HG02571 (cell line): ENCODE data around the gene SCAANT1.
A peak's percentile ranks its signal among the peaks of the same experiment; 100 is the strongest.

Source experiments
- ATAC-seq: cut with Tn5 transposase; IDR thresholded peaks from one replicate; pipeline ENCODE4 v1.9.1; 2021; ENCODE audit warnings: mild to moderate bottlenecking, moderate library complexity; ENCODE audit not compliant: unreplicated experiment

Gene SCAANT1

DNA sequence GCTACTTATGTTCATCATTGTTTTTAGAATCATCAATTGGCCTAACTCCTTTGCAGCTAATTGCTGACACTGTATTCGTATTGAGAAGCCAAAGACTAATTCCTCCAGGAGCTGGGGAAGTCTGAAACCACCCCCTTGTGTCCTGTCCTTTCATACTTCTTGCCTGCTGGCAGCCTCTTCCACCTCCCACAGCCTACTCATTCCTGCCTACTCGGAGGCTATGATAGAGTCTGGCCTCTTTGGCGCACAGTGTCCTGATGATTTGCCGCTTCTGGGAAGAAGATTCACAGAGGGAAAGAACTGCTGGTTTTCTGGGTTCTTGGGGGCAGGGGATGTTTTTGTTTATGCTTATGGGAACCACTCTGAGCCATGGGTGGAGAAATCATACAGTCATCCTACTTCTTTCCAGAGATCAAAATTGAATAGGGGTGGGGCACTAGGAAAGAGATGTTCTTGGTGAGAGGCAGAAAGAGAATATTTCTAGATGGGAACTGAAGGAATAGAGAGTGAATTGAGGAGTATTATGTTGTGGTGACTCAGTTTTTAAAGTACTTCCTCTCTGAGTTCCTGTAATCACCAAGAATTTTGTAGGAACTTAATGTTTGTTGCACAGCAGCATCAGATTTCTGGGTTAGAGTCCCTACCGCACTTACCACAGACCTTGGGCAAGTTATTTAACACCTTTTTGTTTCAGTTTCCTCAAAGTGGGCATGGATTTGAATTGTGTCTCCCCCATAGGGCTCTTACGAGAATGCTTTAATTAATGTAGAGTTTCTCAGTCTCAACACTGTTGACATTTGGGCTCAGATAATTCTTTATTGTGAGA is 22.1 kb upstream of the SCAANT1 start:
- no peak for ATAC-seq

- ATAC-seq = peak; percentile 42
Observed at GRCh38 chr3:63933459-63933858, 21.3 kb upstream of the SCAANT1 start.

GRCh38 chr3:63932509-63933212 is 20.5 kb upstream of the SCAANT1 start:
- no peak for ATAC-seq

- no peak for ATAC-seq
Observed at GRCh38 chr3:63931290-63931689, 19.1 kb upstream of the SCAANT1 start.

- ATAC-seq = peak; percentile 76
Observed at GRCh38 chr3:63927422-63928280, 15.5 kb upstream of the SCAANT1 start.

DNA sequence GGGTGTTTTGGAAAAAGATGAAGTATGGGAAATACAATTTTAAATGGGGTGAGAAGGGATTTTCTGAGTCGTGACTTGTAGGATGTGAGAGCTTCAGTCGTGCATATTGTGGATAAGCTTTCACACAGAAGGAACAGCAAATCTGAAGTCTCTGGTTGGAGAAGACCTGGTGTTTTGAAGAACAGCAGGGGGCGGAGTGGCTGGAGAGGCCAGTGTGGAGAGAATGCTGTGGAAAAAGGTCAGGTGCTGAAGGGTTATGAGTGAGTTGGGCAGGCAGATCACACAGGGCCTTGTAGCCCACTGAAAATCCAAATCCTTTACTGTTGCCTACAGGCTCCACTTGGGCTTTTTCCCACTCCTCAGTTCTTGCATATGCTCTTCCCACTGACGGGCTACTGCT is 14.1 kb upstream of the SCAANT1 start:
- no peak for ATAC-seq

DNA sequence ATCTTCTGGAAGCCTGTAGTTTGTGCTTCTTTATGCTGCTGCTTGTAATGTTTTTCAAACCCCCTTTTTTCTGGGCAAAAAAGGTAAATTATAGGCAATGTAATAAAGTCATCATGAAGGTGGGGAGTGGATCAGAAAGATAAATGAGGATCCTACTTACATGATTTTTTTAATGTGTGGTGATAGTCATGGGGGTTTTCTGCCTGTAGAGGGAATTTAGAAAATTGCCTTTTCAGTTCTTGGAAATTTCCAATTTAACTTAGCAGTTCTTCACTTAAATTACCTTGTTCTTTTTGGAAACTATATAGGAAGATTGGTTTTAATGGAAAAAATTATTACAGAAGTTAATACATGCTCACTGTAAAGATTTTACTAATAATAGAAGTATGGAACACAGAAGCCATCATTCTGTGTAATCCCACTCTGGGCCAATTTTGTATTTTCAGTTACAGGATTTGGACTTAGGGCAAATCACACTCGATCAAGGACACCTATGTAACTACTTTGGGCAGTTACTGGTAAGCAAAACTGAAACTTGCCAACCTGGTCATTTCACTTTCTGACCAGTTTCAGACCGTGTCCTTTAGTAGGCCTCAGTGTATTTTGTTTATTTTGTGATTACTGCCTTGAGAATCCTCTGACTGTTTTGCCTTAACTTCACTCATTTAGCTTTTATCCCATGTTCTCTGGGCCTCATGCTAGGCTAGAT is 10.5 kb upstream of the SCAANT1 start:
- no peak for ATAC-seq

GRCh38 chr3:63921741-63922482 is 9.7 kb upstream of the SCAANT1 start:
- peak; percentile 83 for ATAC-seq

GRCh38 chr3:63920001-63920400 is 7.8 kb upstream of the SCAANT1 start:
- ATAC-seq = no peak

GRCh38 chr3:63918321-63918720 is 6.1 kb upstream of the SCAANT1 start:
- no peak for ATAC-seq

DNA sequence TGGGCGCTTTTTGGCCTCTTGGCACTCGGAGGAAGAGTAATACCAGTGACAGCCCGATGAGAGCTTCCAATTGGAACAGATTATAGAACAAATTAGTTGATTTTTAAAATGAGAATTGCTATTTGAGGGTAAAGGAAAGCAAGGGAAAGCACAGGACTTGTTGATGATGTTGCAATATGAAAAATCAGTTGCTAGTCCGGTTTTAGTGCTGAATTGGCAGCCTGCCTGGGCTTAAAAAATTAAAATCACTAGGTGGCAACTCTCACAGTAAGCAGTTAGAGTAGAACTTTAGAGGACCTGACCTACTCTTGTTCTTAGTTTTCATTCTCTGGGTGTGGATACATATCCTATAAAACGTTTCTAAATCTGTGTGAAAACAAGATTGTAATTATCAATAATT is 2.1 kb upstream of the SCAANT1 start:
- no peak for ATAC-seq

DNA sequence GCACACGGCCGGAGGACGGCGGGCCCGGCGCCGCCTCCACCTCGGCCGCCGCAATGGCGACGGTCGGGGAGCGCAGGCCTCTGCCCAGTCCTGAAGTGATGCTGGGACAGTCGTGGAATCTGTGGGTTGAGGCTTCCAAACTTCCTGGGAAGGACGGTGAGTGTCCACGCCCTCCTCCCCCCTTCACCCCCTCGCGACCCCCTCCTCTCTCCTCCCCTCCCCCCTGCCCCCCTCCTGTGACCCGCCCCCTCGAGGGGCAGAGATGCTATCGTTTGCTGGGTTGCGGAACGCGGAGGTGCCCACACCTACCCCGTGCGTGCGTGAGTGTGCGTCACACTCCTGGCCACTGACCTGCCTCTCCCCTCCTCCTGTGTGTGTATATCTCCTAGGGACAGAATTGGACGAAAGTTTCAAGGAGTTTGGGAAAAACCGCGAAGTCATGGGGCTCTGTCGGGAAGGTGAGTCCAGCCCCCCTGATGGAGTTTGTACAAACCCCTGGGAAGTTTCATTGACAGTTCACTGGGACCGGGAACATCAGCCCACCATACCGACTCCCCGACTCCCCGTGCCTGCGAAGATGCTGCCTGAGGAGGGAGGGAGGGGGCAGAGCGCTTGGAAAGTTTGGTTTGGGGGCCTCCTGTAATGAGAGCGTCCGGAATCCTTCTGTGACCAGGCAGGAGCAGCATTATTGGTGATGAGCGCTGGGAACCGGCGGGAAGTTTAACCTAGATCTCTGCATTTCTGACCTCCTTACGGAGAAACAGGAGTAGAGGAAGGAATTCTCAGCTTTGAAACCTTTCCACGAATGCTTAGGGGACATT is 795 bp upstream of the SCAANT1 start:
- ATAC-seq = peak; percentile 22

- no peak for ATAC-seq
Observed at GRCh38 chr3:63911509-63911872, 692 bp downstream of the SCAANT1 start.

DNA sequence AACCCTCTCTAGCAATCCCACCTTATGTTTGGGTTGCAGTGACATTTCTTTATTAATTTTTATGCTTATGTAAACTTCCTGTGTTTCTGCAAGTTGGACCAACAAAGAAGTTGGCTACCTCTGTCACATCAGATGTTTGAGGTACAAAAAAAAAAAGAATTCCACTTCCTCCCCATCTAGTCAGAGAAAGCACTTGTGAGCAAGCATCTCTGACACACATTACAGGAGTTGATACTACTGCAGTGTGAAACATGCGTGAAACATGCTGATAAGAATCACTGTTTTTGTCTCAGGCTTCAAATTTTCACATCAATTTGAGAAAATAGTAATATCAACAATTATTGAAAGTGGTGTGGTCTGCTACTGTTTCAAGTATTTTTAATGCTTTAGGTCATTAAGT is 1.3 kb downstream of the SCAANT1 start:
- no peak for ATAC-seq

GRCh38 chr3:63910001-63910400 is 2.2 kb downstream of the SCAANT1 start:
- no peak for ATAC-seq

DNA sequence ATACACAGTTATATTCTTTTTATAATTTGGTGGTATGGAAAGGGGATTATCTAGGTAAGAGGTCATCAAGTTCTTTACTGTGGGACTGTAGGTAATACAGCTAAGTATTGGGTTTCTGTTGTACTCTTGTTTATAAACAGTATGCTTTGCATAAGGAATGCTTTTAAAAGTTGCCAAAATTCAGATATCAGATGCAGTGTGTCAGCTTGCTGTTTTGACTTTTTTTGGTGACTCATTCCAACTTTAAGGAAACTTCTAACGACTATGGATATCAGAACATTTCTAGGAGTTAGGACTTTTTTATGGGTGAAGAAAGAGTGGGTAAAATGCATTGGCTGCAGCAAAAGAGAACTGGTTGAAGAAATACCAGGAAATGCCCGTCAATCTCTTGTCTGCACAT is 2.8 kb downstream of the SCAANT1 start:
- ATAC-seq = no peak

DNA sequence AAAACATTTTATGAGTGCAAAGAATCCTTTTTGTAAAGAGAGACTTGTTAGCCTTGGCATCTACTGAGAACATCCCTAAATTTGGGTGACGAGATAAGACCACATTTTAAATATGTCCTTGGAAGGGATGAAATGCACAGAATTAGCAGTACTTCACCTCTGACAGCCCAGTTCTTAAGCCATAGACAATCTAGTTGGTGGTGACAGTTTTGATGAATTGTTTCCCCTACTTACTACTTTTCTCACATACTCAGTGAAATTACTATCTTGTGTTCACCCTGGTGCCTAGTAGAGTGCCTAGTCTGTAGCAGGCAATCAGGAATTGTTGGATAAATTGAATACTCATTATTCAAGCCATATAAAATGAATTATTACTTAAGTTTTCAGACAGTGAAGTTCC is 3.4 kb downstream of the SCAANT1 start:
- no peak for ATAC-seq

- ATAC-seq = no peak
Observed at GRCh38 chr3:63908081-63908736, 4.0 kb downstream of the SCAANT1 start.
